MG63 (cell line): ENCODE results near the gene ERBB2. TPM values are rescaled to one million over a fixed set of nuclear protein-coding genes. Genes with fewer than 3 reads are reported as not detected.
"Not testable (repeated sequence)": the region's sequence is repeated elsewhere in the genome, so short reads cannot be mapped to it uniquely, and the experiment has no call there.

ENCODE experiments used
- DNase-seq: peaks from one replicate; pipeline ENCODE4 v3.0.0-alpha.2; 2020
- H3K27me3 ChIP-seq: fragments of 250-450 bp; sonication (Bioruptor Pico); 2 replicates; pipeline ENCODE4 v1.5.1; 2020; ENCODE audit warnings: mild to moderate bottlenecking, moderate library complexity
- H3K36me3 ChIP-seq: fragments of 250-450 bp; sonication (Bioruptor Pico); 2 replicates; pipeline ENCODE4 v1.5.1; 2020; ENCODE audit warnings: mild to moderate bottlenecking, moderate library complexity
- H3K4me3 ChIP-seq: fragments of 250-450 bp; sonication (Bioruptor Pico); 2 replicates; pipeline ENCODE4 v1.5.1; 2020; ENCODE audit warnings: mild to moderate bottlenecking, moderate library complexity
- H3K9me3 ChIP-seq: fragments of 250-450 bp; sonication (Bioruptor Pico); 2 replicates; pipeline ENCODE4 v1.5.1; 2020; ENCODE audit warnings: mild to moderate bottlenecking, moderate library complexity
- total RNA-seq: library from RNA; depleted of rRNA; stranded (reverse); fragments of >200 nt; shearing (Covaris generic); gene quantifications from 2 replicates; pipeline ENCODE4 v1.2.3, GENCODE V29; 2014; ENCODE audit warnings: low replicate concordance

ERBB2 gene
- total RNA-seq, 1 experiment from 2014 or later = 30.8 TPM

DNA sequence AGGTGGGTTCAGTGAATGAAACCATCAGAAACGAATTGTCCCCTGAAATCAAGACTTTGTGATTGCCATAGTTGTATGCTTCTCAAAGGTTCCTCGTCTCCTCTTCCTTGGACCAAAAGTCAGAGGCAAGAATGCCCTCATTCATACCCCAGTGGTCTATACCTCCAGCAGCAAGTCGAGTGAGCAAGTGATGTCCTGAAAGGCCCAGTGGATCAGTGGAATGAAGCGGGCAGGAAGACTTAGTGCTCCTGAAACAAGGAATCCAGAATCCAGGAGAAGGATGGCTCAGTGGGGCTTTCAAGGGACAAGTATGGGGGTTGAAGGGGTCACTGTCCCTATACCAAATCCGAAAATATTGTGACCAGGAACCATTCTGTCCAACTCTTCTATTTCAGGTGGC lies 5.3 kb upstream of the ERBB2 start:
- DNase-seq = no peak
- no peak overlapping the region for H3K4me3 ChIP-seq

DNA sequence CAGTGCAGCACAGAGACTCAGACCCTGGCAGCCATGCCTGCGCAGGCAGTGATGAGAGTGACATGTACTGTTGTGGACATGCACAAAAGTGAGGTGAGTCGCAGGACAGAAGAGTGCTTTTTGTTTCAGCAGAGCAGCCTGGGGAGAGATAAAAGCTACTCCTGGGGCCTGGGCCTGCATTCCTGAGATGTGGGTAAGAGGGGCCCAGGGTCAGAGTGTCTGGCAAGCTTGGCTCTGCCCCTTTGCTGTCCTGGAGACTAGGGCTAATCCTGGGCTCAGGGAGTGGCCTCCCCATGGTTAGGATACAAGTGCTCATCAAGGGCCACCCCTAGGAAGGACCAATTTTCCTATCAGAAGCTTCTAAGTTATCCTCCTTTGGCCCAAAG lies 4.8 kb upstream of the ERBB2 start:
- DNase-seq = no peak
- Histone ChIP-seq H3K9me3 (no peaks in the 10 kb centered on the region), H3K4me3 (no peak overlapping the region), H3K27me3 (no peaks in the 10 kb centered on the region), H3K36me3 (no peaks in the 10 kb centered on the region)

More for the DNA sequence above, 5.3 kb upstream of the ERBB2 start:
- no peaks in the 10 kb centered on the region for H3K27me3 ChIP-seq
- H3K9me3 ChIP-seq = no peaks in the 10 kb centered on the region
- no peaks in the 10 kb centered on the region for H3K36me3 ChIP-seq

DNA sequence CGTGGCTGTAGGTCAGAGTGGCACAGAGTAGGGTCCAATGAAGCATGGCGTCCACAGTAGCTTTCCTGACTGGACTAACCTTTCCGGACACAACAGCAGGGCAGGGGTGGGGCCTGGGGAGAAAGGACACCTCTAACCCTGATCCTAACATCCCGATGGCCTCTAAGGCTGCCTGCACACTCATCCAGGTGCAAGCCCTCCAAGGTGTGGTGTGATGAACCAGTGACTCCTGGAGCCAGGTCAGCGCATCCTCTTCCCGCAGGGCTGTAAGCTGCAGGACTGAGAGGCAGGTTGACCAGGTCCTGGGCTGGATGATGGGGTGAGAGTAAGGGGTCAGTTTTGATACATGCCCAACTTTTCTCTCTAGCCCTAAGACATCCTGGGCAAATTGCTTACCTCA lies 3.1 kb upstream of the ERBB2 start:
- Histone ChIP-seq H3K27me3 (no peaks in the 10 kb centered on the region), H3K36me3 (no peaks in the 10 kb centered on the region), H3K9me3 (no peaks in the 10 kb centered on the region), H3K4me3 (no peak overlapping the region)
- DNase-seq = no peak

DNA sequence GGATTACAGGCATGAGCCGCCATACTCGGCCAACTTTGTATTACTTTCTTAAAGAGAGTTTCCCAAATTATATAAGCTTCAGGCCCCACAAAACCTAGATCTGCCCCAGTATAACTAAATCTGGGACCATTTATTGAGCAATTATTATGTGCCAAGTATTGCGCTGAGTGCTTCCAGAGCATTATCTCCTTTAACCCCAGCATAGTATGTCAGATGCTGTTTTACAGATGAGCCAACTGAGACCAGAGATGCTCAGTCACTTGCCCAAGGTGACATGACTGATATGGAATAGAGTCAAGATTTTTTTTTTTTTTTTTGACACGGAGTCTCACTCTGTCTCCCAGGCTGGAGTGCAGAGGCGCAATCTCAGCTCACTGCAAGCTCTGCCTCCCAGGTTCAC lies 1.9 kb upstream of the ERBB2 start:
- H3K36me3 ChIP-seq = no peaks in the 10 kb centered on the region
- no peak overlapping the region for H3K4me3 ChIP-seq
- no peaks in the 10 kb centered on the region for H3K27me3 ChIP-seq
- H3K9me3 ChIP-seq = no peaks in the 10 kb centered on the region
- no peak for DNase-seq

DNA sequence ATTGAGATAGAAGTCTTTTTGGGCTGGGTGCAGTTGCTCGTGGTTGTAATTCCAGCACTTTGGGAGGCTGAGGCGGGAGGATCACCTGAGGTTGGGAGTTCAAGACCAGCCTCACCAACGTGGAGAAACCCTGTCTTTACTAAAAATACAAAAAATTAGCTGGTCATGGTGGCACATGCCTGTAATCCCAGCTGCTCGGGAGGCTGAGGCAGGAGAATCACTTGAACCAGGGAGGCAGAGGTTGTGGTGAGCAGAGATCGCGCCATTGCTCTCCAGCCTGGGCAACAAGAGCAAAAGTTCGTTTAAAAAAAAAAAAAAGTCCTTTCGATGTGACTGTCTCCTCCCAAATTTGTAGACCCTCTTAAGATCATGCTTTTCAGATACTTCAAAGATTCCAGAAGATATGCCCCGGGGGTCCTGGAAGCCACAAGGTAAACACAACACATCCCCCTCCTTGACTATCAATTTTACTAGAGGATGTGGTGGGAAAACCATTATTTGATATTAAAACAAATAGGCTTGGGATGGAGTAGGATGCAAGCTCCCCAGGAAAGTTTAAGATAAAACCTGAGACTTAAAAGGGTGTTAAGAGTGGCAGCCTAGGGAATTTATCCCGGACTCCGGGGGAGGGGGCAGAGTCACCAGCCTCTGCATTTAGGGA lies 577 bp upstream of the ERBB2 start:
- H3K9me3 ChIP-seq, DNase-seq, H3K27me3 ChIP-seq, H3K36me3 ChIP-seq: not testable (repeated sequence)
- peak overlapping the region; percentile 89 for H3K4me3 ChIP-seq

DNA sequence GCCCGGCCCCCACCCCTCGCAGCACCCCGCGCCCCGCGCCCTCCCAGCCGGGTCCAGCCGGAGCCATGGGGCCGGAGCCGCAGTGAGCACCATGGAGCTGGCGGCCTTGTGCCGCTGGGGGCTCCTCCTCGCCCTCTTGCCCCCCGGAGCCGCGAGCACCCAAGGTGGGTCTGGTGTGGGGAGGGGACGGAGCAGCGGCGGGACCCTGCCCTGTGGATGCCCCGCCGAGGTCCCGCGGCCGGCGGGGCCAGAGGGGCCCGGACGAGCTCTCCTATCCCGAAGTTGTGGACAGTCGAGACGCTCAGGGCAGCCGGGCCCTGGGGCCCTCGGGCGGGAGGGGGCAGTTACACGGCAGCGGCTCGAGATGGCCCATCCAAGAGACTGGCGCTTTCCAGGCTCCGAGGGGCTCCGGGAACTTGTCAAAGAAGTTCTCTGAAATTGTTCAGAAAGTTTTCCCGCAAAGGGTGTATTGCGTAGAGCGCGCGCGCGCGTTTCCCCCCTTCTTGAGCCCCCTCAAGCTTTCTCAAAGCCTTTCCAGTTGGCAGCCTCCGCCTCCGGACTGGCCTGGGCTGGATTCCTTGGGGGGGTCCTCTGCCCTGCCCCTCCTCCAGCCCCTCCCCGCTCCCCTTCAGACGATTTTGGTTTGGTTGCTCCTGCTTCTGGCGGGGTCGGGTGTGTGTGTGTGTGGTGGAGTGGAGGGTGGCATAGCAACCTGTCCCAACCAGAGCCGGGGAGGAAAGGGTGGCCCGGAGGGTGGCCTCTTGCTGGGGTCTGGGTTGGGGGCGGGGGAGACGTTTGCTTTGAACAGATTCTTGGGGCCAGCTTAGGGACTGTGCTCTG lies 504 bp downstream of the ERBB2 start:
- Histone ChIP-seq H3K9me3 (no peaks in the 10 kb centered on the region), H3K4me3 (peak overlapping the region; percentile 89), H3K27me3 (no peaks in the 10 kb centered on the region), H3K36me3 (no peaks in the 10 kb centered on the region; the same call in none of the 2 replicates)
- DNase-seq = peak; percentile 33

DNA sequence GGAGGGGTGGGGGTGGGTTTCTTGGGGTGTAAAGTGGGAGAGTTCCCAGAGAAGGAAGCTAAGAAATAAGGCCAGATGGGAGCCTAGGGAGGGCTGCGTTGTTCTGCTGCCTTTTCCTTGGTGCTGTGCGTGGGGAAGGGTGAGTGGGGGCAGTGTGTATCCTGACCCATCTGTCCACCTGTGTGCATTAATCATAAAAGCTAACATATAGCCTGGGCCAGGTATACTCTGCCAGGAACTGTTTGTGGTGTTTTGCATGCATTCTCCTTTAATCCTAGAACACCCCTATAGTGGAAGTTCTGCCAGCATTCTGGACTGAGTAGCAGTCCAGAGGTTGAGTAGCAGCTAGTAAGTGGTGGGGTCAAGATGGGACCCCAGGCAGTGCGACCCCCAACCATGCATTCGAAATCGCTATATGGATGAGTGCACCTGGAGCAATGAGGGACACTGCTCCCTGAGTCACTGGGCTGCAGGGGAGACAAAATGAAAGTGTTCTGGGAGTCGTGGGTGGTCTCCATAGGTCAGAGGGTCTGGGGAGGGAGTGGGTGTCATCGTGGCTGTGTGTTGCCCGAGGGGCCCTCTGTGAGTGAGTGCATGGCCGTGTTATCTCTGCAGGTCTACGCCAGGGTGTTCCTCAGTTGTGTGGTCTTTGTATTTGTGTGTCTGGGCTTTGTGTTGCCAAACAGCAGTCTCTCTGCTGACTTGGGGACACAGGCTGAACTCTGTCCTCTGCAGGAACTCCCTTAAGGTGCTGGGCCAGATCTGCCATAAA lies 1.3 kb downstream of the ERBB2 start:
- H3K9me3 ChIP-seq = no peaks in the 10 kb centered on the region
- DNase-seq = no peak
- peak overlapping the region; percentile 89 for H3K4me3 ChIP-seq
- H3K27me3 ChIP-seq = no peaks in the 10 kb centered on the region
- H3K36me3 ChIP-seq = no peaks in the 10 kb centered on the region; the same call in none of the 2 replicates

DNA sequence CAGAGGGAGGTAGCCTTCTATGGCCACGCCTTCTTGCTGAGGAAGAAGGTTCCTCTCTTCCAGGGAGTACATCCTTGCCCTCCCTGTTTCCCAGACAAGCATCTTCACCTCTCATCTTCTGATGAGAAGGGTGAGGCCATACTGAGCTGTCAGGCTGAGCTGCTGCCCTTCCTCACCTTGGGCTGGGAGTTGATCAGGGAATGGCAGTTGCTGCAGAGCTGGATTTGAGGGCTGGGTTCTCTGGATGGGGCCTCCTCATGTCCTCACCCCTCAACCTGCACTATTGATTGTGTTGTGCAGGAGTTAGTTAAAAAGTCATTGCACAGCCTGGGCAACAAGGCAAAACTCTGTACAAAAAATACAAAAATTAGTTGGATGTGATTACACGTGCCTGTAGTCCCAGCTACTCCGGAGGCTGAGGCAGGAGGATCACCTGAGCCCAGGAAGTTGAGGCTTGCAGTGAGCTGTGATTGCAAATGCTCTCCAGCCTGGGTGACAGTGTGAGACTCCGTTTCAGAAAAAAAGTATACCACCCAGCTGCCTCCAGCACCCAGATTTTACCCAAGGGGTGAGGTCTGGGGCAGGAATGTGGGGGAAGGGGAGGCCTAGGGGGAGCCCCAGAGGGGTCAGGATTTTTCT lies 2.0 kb downstream of the ERBB2 start:
- H3K4me3 ChIP-seq = no peak overlapping the region
- H3K9me3 ChIP-seq = no peaks in the 10 kb centered on the region
- H3K36me3 ChIP-seq = no peaks in the 10 kb centered on the region; the same call in none of the 2 replicates
- no peak for DNase-seq
- H3K27me3 ChIP-seq = no peaks in the 10 kb centered on the region

DNA sequence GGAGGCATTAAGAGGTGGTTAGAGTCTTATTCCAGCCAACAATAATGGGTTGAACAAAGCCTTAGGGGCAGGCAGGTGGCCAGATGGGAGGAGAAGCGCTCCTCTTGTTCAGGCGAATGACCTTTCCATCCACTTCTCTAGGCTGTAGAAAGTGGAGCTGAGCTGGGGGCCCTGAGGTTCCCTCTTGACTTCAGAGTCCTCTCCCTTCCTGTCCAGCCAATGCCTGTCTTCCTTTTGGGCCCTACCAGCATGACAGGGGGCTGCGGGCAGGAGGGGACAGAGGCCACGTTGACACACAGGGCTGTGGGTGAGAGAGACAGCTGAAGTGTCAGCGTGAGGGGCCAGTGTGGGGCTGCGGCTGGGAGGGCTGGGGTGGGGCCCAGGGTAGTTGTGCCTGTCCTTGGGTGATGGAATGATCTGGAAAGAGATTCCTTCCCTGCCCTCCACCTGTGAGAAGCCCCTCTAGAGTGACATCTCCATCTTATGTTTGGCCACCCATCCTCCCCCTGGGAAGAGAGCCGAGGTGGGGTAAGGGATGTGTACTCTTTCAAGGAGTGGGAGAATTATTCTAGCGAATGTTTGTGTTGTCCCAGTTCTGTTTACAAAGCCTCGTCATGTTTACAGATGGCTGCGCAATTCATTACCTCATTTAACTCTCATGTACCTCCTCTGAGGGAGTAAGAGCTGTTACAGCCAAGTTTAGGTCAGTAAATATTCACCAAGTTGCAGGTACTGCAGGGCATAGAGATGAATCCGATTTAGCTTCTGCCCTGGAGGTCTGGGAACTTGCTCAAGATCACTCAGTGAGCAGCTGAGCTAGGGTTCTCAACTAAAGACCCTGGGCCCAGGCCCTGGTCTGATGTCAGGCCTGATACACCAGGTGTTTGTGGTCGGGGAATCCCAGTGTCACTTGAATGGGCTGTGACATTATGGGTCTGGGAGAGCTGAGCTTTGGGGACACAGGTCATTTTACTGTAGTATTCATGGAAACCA lies 3.3 kb downstream of the ERBB2 start:
- Histone ChIP-seq H3K36me3 (peaks cover 12% of the 10 kb centered on the region), H3K27me3 (no peaks in the 10 kb centered on the region), H3K4me3 (no peak overlapping the region), H3K9me3 (no peaks in the 10 kb centered on the region)
- peak; percentile 31 for DNase-seq

DNA sequence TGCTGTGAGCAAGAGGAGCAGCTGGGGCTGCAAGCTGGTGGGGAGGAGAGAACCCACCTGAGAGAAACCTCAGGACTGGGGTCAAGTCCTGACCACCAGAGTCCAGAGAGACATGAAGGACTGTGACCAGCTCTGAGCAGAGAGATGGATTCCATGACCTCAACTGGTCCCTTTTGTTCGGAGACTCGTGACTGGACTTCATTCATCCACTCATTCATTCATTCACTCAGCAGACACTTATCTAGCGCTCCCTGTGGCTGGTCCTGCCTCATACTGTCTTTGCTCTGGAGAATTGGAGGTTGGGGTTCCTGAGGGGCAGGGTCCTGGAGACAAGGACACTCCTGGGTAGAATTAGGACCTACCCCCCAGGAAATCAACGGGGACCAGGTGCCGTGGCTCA lies 4.0 kb downstream of the ERBB2 start:
- Histone ChIP-seq H3K36me3 (peaks cover 15% of the 10 kb centered on the region), H3K9me3 (no peaks in the 10 kb centered on the region), H3K4me3 (no peak overlapping the region), H3K27me3 (no peaks in the 10 kb centered on the region)
- no peak for DNase-seq

DNA sequence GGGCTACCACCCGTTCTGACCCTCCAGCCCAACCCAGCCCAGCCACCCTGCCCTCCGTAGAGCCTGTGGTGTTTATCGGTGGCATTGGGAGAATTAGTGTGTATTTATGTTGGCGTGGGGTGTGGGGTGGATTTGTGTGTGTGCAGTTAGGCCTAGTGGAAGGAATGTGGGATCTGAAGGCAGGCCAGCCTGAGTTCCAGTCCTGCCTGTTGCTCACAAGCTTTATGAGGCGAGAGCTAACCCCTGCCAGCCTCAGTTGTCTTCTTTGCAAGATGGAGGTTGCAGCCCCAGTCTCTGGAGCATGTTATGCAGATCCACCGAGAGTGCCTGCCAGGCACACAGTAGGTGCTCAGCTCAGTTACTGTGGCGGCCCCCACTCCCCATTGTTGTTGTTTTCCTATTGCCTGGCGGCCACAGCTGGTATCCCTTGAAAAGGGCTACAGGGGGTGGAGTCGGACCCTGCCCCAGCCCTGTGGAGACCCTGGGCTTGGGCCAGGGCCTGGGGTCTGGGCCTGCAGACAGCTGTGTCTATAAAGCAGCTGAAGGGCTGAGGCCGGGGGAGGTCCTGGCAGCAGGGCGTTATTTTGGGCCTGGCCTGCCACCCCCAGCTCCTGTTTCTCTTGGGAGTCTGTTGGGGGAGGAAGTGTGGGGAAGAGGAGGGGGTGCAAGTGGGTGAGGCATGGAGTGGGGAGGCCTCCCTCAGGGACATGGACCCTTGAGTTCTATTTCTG lies 5.1 kb downstream of the ERBB2 start:
- peaks cover 20% of the 10 kb centered on the region for H3K36me3 ChIP-seq
- no peak overlapping the region for H3K4me3 ChIP-seq
- no peaks in the 10 kb centered on the region for H3K9me3 ChIP-seq
- no peaks in the 10 kb centered on the region for H3K27me3 ChIP-seq
- DNase-seq = peak; percentile 50

DNA sequence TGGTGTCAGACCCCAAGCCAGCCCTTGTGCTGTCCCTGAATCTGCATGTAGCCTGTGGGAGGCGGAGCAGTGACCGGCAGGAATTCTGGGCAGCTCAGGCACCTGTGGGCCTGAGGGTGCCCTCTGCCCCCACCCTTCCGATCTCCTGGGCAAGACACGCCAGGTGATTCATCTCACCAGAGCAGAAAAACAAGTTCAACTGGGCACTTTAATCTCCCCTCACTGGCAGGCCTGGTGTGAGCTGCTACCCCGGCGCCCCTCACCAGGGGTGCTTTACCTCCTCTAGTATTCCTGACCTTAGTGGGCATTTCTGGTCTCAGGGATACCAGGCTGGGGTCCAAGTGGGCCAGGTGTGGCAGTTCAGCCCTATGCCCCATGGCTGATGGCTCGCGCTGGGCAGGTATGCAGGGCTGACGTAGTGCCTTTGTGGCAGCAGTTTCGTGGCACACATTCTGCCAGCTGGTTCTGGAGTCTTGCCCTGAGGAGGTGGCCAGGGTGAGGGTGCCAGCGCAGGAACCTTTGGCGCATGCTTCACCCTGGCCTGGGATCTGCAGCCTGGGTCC lies 6.0 kb downstream of the ERBB2 start:
- H3K36me3 ChIP-seq = peaks cover 22% of the 10 kb centered on the region
- no peaks in the 10 kb centered on the region for H3K27me3 ChIP-seq
- H3K4me3 ChIP-seq = no peak overlapping the region
- DNase-seq = no peak
- H3K9me3 ChIP-seq = no peaks in the 10 kb centered on the region

DNA sequence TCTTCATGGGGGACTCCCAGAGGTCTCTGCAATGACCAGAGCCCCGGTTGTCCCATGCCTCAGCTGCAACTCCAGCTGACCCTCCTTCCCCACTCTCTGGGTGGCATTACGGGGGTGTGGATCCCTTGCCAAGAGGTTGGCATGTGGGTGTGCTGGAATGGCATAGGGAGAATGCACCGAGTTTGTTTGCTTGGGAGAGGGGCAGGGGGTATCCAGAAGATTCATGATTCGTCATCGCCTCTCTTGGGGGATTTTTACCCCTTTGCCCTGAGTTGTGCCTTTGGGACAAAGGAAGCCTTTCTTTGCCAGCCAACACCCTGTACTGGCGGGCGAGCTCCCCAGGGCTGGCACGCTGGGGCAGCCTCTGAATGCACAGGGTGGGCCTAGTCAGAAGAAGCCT lies 6.5 kb downstream of the ERBB2 start:
- H3K36me3 ChIP-seq = peaks cover 24% of the 10 kb centered on the region
- no peak for DNase-seq
- H3K9me3 ChIP-seq = no peaks in the 10 kb centered on the region
- no peak overlapping the region for H3K4me3 ChIP-seq
- no peaks in the 10 kb centered on the region for H3K27me3 ChIP-seq

DNA sequence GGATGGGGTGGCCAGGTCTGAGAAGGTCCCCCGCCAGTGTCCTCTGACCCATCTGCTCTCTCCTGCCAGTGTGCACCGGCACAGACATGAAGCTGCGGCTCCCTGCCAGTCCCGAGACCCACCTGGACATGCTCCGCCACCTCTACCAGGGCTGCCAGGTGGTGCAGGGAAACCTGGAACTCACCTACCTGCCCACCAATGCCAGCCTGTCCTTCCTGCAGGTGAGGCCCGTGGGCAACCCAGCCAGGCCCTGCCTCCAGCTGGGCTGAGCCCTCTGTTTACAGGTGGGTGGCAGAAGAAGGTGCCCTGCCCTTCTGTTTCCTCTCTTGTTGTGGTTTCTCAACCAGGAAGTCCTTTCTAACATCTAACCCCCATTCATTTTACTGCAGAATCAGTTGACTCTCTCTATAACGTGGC lies 7.1 kb downstream of the ERBB2 start:
- DNase-seq = no peak
- Histone ChIP-seq H3K9me3 (no peaks in the 10 kb centered on the region), H3K4me3 (no peak overlapping the region), H3K36me3 (peaks cover 27% of the 10 kb centered on the region), H3K27me3 (no peaks in the 10 kb centered on the region)
